Measurements from ENCODE around the gene TBC1D8B. TPM values are rescaled to one million over a fixed set of nuclear protein-coding genes. Genes with fewer than 3 reads are reported as not detected.

The TBC1D8B gene
- total and polyA plus RNA-seq, 4 donors = 2.2 to 20.2 (median 4.2) TPM

GRCh38 chrX:106780664-106781377 is 21.7 kb upstream of the TBC1D8B start:
- no peaks in the 10 kb centered on the region for H3K4me1 ChIP-seq (ENCODE audit: control insufficient read depth in 5 of 5, insufficient read depth in 5 of 5, low read length in 5 of 5)
- no peak overlapping the region for H3K9ac ChIP-seq (ENCODE audit: insufficient read depth in 1 of 2, low read length in 2 of 2)
- H3K9me3 ChIP-seq (ENCODE audit: control insufficient read depth in 4 of 4, insufficient read depth in 3 of 4, low read length in 3 of 4) = no peaks in the 10 kb centered on the region
- no peak for TF ChIP-seq CTCF (IDR thresholded peaks at IDR 0.05; ENCODE audit: control extremely low read depth, extremely low read depth)
- DNase-seq (no peak), ATAC-seq (ENCODE audit: insufficient read depth, low FRiP score) (no peak)
- H3K36me3 ChIP-seq (ENCODE audit: control insufficient read depth in 4 of 4, insufficient read depth in 4 of 4, low read length in 4 of 4) = no peaks in the 10 kb centered on the region
- H3K27me3 ChIP-seq (ENCODE audit: control insufficient read depth in 3 of 3, insufficient read depth in 3 of 3, low read length in 2 of 3) = peaks cover 0 to 37% (median 19%) of the 10 kb centered on the region in 3 donors
- WGBS, 2 donors = 25 to 63% methylated on average over 1 of the region's 1 CpG
- no peak overlapping the region for H3K4me3 ChIP-seq
- no peak overlapping the region for H3K27ac ChIP-seq (ENCODE audit: low read depth in 1 of 2, low read length in 1 of 2)

GRCh38 chrX:106783716-106784115 is 18.8 kb upstream of the TBC1D8B start:
- 38 to 44% methylated on average over 7 of the region's 7 CpGs for WGBS, 2 donors
- no peak for TF ChIP-seq CTCF (IDR thresholded peaks at IDR 0.05; ENCODE audit: control extremely low read depth, extremely low read depth)
- Histone ChIP-seq H3K9ac (ENCODE audit: insufficient read depth in 1 of 2, low read length in 2 of 2) (no peak overlapping the region), H3K27ac (ENCODE audit: low read depth in 1 of 2, low read length in 1 of 2) (no peak overlapping the region), H3K27me3 (ENCODE audit: control insufficient read depth in 3 of 3, insufficient read depth in 3 of 3, low read length in 2 of 3) (peaks cover 0 to 34% (median 21%) of the 10 kb centered on the region in 3 donors), H3K9me3 (ENCODE audit: control insufficient read depth in 4 of 4, insufficient read depth in 3 of 4, low read length in 3 of 4) (no peaks in the 10 kb centered on the region), H3K4me1 (ENCODE audit: control insufficient read depth in 5 of 5, insufficient read depth in 5 of 5, low read length in 5 of 5) (no peaks in the 10 kb centered on the region), H3K36me3 (ENCODE audit: control insufficient read depth in 4 of 4, insufficient read depth in 4 of 4, low read length in 4 of 4) (no peaks in the 10 kb centered on the region), H3K4me3 (no peak overlapping the region)
- DNase-seq (no peak), ATAC-seq (ENCODE audit: insufficient read depth, low FRiP score) (no peak)

- Histone ChIP-seq H3K9ac (ENCODE audit: insufficient read depth in 1 of 2, low read length in 2 of 2) (no peak overlapping the region), H3K4me1 (ENCODE audit: control insufficient read depth in 5 of 5, insufficient read depth in 5 of 5, low read length in 5 of 5) (no peaks in the 10 kb centered on the region), H3K4me3 (no peak overlapping the region), H3K27ac (ENCODE audit: low read depth in 1 of 2, low read length in 1 of 2) (no peak overlapping the region), H3K36me3 (ENCODE audit: control insufficient read depth in 4 of 4, insufficient read depth in 4 of 4, low read length in 4 of 4) (no peaks in the 10 kb centered on the region), H3K27me3 (ENCODE audit: control insufficient read depth in 3 of 3, insufficient read depth in 3 of 3, low read length in 2 of 3) (peaks cover 0 to 18% (median 17%) of the 10 kb centered on the region in 3 donors), H3K9me3 (ENCODE audit: control insufficient read depth in 4 of 4, insufficient read depth in 3 of 4, low read length in 3 of 4) (no peaks in the 10 kb centered on the region)
- DNase-seq = peak in 2 of 3 donors; percentile 6 to 32
- TF ChIP-seq CTCF (IDR thresholded peaks at IDR 0.05; ENCODE audit: control extremely low read depth, extremely low read depth) = no peak
- 0 to 6% methylated on average over 1 of the region's 1 CpG for WGBS, 2 donors
- no peak for ATAC-seq (ENCODE audit: insufficient read depth, low FRiP score)
Measured at GRCh38 chrX:106791495-106791894, 11.0 kb upstream of the TBC1D8B start.

- Histone ChIP-seq H3K27ac (ENCODE audit: low read depth in 1 of 2, low read length in 1 of 2) (no peak overlapping the region), H3K9me3 (ENCODE audit: control insufficient read depth in 4 of 4, insufficient read depth in 3 of 4, low read length in 3 of 4) (no peaks in the 10 kb centered on the region), H3K4me1 (ENCODE audit: control insufficient read depth in 5 of 5, insufficient read depth in 5 of 5, low read length in 5 of 5) (no peaks in the 10 kb centered on the region), H3K27me3 (ENCODE audit: control insufficient read depth in 3 of 3, insufficient read depth in 3 of 3, low read length in 2 of 3) (peaks cover 0 to 36% (median 28%) of the 10 kb centered on the region in 3 donors), H3K36me3 (ENCODE audit: control insufficient read depth in 4 of 4, insufficient read depth in 4 of 4, low read length in 4 of 4) (no peaks in the 10 kb centered on the region), H3K4me3 (no peak overlapping the region), H3K9ac (ENCODE audit: insufficient read depth in 1 of 2, low read length in 2 of 2) (peak overlapping the region in 1 of 2 donors; percentile 58)
- no peak for ATAC-seq (ENCODE audit: insufficient read depth, low FRiP score)
- TF ChIP-seq CTCF (IDR thresholded peaks at IDR 0.05; ENCODE audit: control extremely low read depth, extremely low read depth) = no peak
- 6 to 29% methylated on average over 11 of the region's 11 CpGs for WGBS, 2 donors
- no peak for DNase-seq
Measured at GRCh38 chrX:106802063-106802387, 448 bp upstream of the TBC1D8B start.
